Lung (tissue), 12 donors: ENCODE data around the gene TMPRSS7. TPM values are rescaled to one million over a fixed set of nuclear protein-coding genes. Genes with fewer than 3 reads are reported as not detected.

Experiments
- ATAC-seq: fragments of 200-7000 bp; cut with Tn5 transposase; one replicate; pipeline ENCODE4 v1.9.1; 2020; ENCODE audit warnings: moderate number of reproducible peaks; ENCODE audit not compliant: insufficient read depth, low FRiP score
- DNase-seq, 3 donors: peaks; one replicate each; pipeline ENCODE4 v3.0.0-alpha.2; 2013 to 2017
- H3K27ac ChIP-seq, 2 donors: one replicate each; pipeline ENCODE4 v1.5.1; 2013; ENCODE audit warnings: mild to moderate bottlenecking in 2 of 2, moderate library complexity in 2 of 2, control low read depth in 1 of 2, inconsistent platforms in 1 of 2, low read depth in 1 of 2, low read length in 1 of 2
- H3K27me3 ChIP-seq, 3 donors: one replicate each; pipeline ENCODE4 v1.5.1; 2013; ENCODE audit warnings: low read length in 2 of 3; ENCODE audit not compliant: control insufficient read depth in 3 of 3, insufficient read depth in 3 of 3
- H3K36me3 ChIP-seq, 4 donors: one replicate each; pipeline ENCODE4 v1.5.1; 2013; ENCODE audit warnings: low read length in 4 of 4, mild to moderate bottlenecking in 1 of 4, moderate library complexity in 1 of 4; ENCODE audit not compliant: control insufficient read depth in 4 of 4, insufficient read depth in 4 of 4
- H3K4me1 ChIP-seq, 5 donors: one replicate each; pipeline ENCODE4 v1.5.1; 2013; ENCODE audit warnings: low read length in 5 of 5, mild to moderate bottlenecking in 2 of 5, moderate library complexity in 1 of 5; ENCODE audit not compliant: control insufficient read depth in 5 of 5, insufficient read depth in 5 of 5
- H3K4me3 ChIP-seq: one replicate; pipeline ENCODE4 v1.5.1; 2013; ENCODE audit warnings: mild to moderate bottlenecking, control low read depth, moderate library complexity
- H3K9ac ChIP-seq, 2 donors: one replicate each; pipeline ENCODE4 v1.5.1; 2013; ENCODE audit warnings: low read length in 2 of 2, control low read depth in 1 of 2; ENCODE audit not compliant: insufficient read depth in 1 of 2
- H3K9me3 ChIP-seq, 4 donors: one replicate each; pipeline ENCODE4 v1.5.1; 2013; ENCODE audit warnings: low read length in 3 of 4, mild to moderate bottlenecking in 1 of 4, moderate library complexity in 1 of 4; ENCODE audit not compliant: control insufficient read depth in 4 of 4, insufficient read depth in 3 of 4
- CTCF ChIP-seq: IDR thresholded peaks from 2 replicates; pipeline ENCODE4 v1.5.1; 2012; ENCODE audit warnings: mild to moderate bottlenecking; ENCODE audit errors: control extremely low read depth, extremely low read depth
- WGBS, 2 donors: extraction: QIAGEN DNeasy Blood & Tissue Kit; methylation state at CpG; one replicate each; pipeline ENCODE4 v1.1.7; 2013; 5-methylcytosine and 5-hydroxymethylcytosine counted together
- polyA plus RNA-seq, 2 donors: library from polyadenylated mRNA; stranded (reverse); fragments of 200-250 nt; gene quantifications; one replicate each; pipeline ENCODE4 v1.2.1, GENCODE V29; 2013
- total RNA-seq, 2 donors: library from RNA; depleted of rRNA in 1 of 2; stranded (reverse); fragments of >200 nt in 1 of 2; gene quantifications; one replicate each; pipeline ENCODE4 v1.2.1, GENCODE V29; 2014 to 2021
- donor health status: control.
- donor health status: control.
- donor health status: Bipolar disorder and iron deficiency.
- donor health status: healthy.
- donor health status: DM: yes; HTN: yes; CAD: no.

TMPRSS7 gene
- total and polyA plus RNA-seq, 4 donors: 0.09 to 0.31 (median 0.17) TPM

- Histone ChIP-seq H3K4me1 (peaks cover 0 to 4% (median 0%) of the 10 kb centered on the region in 5 donors), H3K27ac (no peak overlapping the region), H3K9me3 (peaks cover 0 to 1% (median 0%) of the 10 kb centered on the region in 4 donors), H3K4me3 (no peak overlapping the region), H3K9ac (no peak overlapping the region), H3K27me3 (no peaks in the 10 kb centered on the region), H3K36me3 (peaks cover 0 to 14% (median 0%) of the 10 kb centered on the region in 4 donors)
- DNase-seq (no peak), ATAC-seq (no peak)
- TF ChIP-seq CTCF: no peak
- 74 to 83% methylated on average over 5 of the region's 5 CpGs for WGBS, 2 donors
Measured at GRCh38 chr3:112109322-112109721, 74.8 kb downstream of the TMPRSS7 start.

- Histone ChIP-seq H3K36me3 (peaks cover 0 to 6% (median under 1%) of the 10 kb centered on the region in 4 donors), H3K4me1 (peaks cover 0 to 6% (median 3%) of the 10 kb centered on the region in 5 donors), H3K9ac (no peak overlapping the region), H3K27ac (no peak overlapping the region), H3K9me3 (peaks cover 0 to 1% (median 0%) of the 10 kb centered on the region in 4 donors), H3K4me3 (no peak overlapping the region), H3K27me3 (no peaks in the 10 kb centered on the region)
- DNase-seq (peak in 2 of 3 donors; percentile 33 to 61), ATAC-seq (peak; percentile 64)
- TF ChIP-seq CTCF: peak; percentile 64
- WGBS, 2 donors: 12 to 21% methylated on average over 3 of the region's 3 CpGs
Measured at GRCh38 chr3:112111785-112112402, 77.4 kb downstream of the TMPRSS7 start.

- H3K27me3 ChIP-seq: no peaks in the 10 kb centered on the region
- H3K9ac ChIP-seq: no peak overlapping the region
- H3K27ac ChIP-seq: no peak overlapping the region
- ATAC-seq: no peak
- peaks cover 0 to 6% (median 3%) of the 10 kb centered on the region in 5 donors for H3K4me1 ChIP-seq
- peaks cover 0 to 6% (median under 1%) of the 10 kb centered on the region in 4 donors for H3K36me3 ChIP-seq
- H3K4me3 ChIP-seq: no peak overlapping the region
- H3K9me3 ChIP-seq: peaks cover 0 to 1% (median 0%) of the 10 kb centered on the region in 4 donors
- no peak for DNase-seq
- WGBS, 2 donors: 96 to 97% methylated on average over 6 of the region's 6 CpGs
- TF ChIP-seq CTCF: no peak
Measured at GRCh38 chr3:112114576-112115160, 80.1 kb downstream of the TMPRSS7 start.
